Measurements from ENCODE around the gene LRRK1.

DNA sequence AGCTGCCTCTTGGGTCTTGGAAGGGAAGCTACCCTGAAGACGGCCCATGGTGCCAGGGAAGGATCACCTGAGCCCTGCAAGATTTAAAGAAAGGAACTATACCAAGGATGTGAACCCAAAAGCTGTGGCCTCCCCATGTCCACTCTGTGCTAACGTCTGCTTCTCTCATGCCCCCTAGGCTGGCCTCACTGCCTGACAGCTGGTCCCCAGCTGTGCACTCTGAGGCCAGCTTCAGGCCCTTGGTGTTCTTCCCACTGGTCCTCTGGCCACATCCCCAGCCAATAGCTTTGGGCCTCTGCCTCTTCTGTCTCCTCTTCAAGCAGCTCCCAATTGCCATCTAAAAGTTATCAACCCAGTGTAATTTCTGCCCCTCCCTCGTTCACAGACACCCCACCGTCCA, 5.2 kb upstream of the LRRK1 start:
- TF ChIP-seq, protein P1, sequence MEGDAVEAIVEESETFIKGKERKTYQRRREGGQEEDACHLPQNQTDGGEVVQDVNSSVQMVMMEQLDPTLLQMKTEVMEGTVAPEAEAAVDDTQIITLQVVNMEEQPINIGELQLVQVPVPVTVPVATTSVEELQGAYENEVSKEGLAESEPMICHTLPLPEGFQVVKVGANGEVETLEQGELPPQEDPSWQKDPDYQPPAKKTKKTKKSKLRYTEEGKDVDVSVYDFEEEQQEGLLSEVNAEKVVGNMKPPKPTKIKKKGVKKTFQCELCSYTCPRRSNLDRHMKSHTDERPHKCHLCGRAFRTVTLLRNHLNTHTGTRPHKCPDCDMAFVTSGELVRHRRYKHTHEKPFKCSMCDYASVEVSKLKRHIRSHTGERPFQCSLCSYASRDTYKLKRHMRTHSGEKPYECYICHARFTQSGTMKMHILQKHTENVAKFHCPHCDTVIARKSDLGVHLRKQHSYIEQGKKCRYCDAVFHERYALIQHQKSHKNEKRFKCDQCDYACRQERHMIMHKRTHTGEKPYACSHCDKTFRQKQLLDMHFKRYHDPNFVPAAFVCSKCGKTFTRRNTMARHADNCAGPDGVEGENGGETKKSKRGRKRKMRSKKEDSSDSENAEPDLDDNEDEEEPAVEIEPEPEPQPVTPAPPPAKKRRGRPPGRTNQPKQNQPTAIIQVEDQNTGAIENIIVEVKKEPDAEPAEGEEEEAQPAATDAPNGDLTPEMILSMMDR (IDR thresholded peaks at IDR 0.05): no peak
- TF ChIP-seq POLR2A (IDR thresholded peaks at IDR 0.05): no peak
- no peak for TF ChIP-seq POLR2AphosphoS5 (IDR thresholded peaks at IDR 0.05)

All from transverse colon (tissue), 4 donors.